Tongue (tissue), 2 donors: Measurements from ENCODE around the gene GAREM1. TPM values are rescaled to one million over a fixed set of nuclear protein-coding genes. Genes with fewer than 3 reads are reported as not detected.
A peak's percentile ranks its signal among the peaks of the same experiment; 100 is the strongest.
"Not testable (repeated sequence)": the region's sequence is repeated elsewhere in the genome, so short reads cannot be mapped to it uniquely, and the experiment has no call there.

Experiments used
- DNase-seq: peaks from one replicate; pipeline ENCODE4 v3.0.0-alpha.2; 2015
- total RNA-seq: library from RNA; depleted of rRNA; stranded (reverse); fragments of >200 nt; gene quantifications from one replicate; pipeline ENCODE4 v1.2.3, GENCODE V29; 2014

The GAREM1 gene
- total RNA-seq, 1 donor from 2014 or later: 14.0 TPM

- peak; percentile 85 for DNase-seq
Observed at GRCh38 chr18:32324181-32324580, 146.5 kb downstream of the GAREM1 start.

- DNase-seq: no peak
Observed at GRCh38 chr18:32321826-32322225, 148.9 kb downstream of the GAREM1 start.

DNA sequence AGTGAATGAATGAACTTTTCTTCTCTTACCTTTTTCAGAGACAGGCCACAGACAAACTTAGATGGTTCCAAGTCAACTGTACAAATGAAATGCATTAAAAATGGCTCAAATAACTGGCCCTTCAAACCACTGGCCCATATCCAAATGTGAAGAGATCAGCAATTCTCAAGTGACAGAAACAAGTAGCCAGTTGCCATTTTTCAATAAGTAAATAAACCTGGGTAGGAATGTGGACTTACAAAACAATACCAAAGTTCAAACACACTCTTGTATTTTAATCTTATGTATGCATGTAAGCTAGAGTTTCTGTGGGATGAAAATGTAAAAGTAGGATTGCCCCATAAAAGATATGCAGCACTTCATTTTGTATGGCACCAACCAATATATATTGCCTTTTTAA, 151.6 kb downstream of the GAREM1 start:
- peak; percentile 48 for DNase-seq

DNA sequence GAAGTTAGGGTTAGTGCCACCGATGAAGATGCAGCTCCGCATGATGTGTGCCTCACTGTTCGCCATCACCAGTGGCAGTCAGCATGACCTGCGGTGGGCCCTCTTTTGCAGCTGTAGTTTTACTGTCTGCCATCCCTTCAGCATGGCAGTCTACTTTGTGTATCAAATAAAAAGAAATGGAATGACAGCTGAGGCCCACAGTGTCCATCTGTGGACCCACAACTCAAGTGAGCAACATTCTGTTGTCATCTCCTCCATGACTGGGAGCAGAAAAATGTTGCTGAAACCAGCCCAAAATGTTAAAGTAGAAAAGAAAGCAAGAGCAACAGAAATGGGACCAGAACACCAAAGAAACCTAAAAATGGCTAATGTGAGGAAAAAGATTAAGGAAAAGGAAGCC, 152.1 kb downstream of the GAREM1 start:
- DNase-seq: no peak

DNA sequence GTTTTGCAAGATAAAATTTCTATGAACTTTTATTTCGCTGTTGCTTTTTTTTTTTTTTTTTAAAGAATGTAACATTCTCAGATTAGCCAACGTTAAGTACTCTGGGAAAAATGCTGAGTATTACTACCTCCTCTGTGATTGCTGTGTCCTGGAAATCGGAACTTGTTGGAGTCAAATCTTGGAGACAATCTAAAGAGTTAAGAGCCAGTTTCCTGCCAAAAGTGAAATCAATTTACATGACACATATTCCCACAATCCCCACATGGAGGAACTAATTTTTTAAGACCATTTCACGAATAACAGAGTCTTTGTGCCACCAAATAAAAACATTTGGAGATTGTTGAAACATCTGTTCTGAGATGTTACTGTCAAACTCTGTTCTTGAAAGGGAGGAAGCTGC, 153.0 kb downstream of the GAREM1 start:
- peak; percentile 91 for DNase-seq

DNA sequence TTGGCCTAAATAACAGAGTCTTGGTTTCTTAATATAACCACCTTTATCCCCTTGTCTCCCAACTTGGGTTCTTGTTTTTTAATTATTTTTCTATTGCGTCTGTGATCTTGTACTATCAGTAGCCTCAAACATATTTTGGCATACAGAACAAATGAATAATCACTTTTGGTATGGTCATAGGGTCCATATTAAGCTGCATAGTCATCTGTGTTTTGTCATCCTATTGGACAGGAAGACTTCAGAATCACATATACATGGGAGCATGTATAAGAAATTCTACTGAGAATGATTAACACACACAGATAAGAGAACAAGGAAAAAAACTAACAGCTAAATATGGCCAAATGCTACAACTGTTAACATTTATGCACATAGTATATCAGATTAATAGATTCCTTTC, 154.8 kb downstream of the GAREM1 start:
- no peak for DNase-seq

- no peak for DNase-seq
Observed at GRCh38 chr18:32310774-32311173, 159.9 kb downstream of the GAREM1 start.

DNA sequence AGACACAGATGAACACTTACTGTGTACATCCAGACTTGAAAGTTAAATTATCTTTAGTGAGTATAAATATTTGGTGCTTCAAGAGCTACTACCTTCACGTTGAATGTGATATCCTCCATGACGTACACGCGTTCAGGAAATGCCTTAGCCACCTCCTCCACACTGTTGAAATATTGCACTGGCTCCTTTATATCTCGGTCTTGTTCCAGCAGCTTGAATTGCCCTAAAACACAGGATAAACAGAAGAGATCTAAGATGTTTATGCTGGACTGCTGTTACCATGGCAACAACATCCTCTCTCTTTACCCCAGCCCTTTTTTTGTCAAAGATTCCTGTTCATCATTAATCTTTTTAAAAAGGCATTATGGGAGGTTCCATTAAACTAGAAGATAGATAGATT, 160.6 kb downstream of the GAREM1 start:
- DNase-seq: peak; percentile 63

GRCh38 chr18:32308493-32309120, 162.1 kb downstream of the GAREM1 start:
- DNase-seq: no peak

DNA sequence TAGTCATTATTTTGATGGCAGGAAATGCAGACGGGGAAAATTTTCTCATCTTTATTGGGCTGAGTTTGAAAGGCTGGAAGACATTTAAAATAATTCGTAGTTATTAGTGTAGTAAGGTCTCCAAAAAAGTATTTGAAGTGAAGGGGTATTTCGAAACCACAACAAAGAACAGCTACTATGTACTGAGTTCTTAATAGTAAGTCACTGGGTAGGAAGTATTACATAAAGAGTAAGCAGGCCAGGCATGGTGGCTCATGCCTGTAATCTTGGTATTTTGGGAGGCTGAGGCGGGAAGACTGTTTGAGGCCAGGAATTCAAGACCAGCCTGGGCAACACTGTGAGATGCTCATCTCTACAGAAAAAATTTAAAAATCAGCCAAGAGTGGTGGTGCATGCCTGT, 167.3 kb downstream of the GAREM1 start:
- DNase-seq: no peak

DNA sequence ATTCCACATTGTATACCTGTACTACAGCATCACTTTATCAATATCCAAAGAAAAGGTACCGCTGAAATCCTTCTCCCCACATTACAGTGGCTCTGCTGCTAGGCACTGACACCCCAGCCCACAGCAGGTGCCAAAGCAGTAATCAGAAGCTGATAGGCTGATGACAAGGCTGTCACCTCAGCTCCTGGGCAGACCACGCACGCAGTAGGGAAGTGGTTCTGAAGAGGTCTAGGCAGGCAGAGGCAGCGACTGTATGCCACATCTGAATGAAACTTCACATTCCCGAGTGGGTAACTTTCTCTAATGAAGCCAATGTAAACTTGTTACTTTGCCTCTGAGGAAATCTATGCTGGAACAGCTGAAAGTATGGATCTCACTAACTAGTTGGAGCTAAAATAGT, 167.9 kb downstream of the GAREM1 start:
- DNase-seq: no peak

DNA sequence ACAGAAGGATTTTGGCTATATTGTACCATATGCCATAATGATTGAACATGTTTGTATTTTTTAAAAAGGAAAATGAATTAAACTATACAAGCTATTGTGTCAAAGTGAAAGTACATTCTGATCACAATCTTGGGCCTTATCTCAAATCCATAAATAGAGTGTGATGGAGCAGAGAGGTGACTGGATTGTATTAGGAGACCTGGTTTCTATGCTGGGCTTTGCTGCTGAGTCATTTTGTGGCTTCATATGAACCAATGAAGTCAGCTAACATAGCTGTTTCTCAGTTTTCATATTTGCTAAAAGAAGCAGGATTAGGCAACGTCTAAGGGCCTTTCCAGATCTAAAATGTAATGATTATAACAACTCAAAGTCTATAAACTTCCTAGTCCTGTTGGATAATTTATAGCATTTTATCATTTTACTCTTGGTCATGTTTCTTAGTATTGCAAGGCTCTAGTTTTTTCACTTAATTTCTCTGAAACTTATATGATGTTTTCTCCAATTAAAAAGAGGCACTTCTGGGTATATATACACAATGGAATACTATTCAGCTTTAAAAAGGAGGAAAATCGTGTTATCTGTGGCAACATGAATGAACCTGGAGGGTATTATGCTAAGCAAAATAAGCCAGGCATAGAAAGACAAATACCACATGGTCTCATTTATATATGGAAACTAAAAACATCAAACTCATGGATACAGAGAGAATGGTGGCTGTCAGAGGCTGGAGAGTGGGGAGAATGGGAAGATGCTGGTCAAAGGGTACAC, 168.5 kb downstream of the GAREM1 start:
- no peak for DNase-seq

DNA sequence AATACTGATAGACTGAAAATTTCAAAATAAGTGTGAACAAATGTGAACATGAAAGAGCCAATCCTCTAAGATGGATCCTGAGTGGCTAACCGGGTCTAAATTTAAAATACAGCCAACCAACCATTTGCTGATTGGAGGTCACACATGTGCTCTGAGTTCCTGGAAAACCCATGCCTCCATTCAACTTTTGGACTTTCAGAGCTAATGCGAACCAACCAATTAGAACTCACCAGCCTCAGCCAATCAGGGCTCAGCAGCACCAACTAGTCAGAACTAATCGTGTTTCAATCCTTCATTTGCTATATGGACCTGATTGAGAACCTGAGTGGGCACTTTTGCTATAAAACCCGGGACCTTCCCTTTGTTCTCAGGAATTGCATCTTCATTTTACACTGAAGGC, 169.3 kb downstream of the GAREM1 start:
- no peak for DNase-seq

DNA sequence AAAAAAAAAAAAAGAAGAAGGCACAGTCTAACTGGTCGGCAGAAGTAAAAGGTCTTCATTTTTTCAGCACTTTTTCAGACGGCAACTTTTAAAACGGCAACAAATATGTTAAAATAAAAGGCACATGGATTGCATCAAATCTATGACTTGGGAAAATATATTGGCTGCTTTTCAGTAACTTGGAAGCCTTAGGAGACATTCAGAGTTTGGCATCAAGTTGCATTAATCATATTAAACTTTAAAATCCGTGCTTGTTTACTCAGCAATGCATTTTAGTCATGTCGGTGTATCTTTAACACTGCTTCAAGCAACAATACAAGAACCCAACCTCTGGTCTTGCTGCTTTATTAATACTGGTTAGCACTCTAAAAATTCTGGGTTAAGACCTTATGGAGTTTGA, 169.8 kb downstream of the GAREM1 start:
- DNase-seq: peak; percentile 70

DNA sequence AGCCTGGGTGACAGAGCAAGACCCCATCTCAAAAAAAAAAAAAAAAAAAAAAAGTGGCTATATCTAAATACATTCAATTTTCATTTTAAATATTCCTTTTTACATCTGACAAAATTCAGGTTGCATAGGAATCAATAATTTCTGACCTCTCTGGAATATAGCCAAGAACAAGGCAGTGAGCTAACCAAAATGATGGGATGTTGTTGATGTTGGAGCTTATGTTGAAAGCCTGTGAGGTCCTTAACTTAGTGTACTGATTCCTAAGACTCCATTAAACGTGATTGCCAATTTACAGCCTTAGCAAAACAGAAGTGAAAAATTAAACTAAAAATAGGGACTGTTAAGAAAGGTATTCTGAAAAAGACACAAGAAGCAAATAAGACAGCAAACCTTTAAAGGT, 171.2 kb downstream of the GAREM1 start:
- peak; percentile 28 for DNase-seq

DNA sequence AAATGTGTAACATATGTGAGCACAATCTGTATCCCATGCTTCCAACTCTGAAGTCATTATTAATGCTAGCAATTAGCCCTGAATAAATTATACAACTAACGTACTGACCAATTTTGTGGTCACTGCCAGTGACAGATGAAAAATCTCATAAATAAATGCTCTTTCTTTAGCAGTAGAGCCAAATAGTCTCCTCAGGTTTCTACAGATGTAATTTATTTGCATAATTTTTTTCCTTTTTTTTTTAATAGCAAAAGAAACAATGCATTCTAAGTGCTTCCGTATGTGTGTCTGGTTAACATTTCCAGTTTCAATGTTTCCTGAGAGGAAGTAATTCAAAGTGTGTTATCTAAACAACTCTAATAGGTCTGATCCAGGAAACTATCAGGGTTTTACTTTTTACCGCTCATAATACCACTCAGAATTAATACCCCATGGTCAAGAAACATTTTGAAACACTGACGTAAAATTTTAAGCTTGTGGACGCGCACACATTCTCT, 172.5 kb downstream of the GAREM1 start:
- DNase-seq: peak; percentile 69

DNA sequence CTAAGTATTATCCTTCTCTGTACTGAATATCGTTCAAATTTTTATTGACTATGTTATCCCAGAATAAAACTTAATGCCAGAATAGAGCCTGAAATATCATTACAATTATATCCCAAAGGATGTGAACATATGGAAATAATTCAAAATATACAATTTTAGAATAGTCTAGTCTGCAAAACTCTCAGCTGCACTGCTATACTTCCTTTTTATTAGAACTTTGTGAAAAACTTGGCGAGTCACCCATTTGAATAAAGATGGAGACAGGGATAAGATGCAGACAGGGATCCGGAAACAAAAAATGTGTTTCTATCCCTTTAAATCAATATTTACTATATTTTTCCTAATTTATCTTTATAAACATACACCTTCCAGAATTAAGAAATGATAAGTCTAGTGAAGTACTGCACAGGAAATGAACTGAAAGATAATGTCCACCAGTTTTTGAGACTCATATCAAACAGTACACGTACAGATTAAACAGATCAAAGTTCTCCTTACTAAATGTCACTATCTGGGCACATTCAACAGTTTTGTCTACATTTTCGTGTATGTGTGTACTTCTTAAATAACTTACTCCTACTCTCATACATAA, 173.0 kb downstream of the GAREM1 start:
- DNase-seq: peak; percentile 69

DNA sequence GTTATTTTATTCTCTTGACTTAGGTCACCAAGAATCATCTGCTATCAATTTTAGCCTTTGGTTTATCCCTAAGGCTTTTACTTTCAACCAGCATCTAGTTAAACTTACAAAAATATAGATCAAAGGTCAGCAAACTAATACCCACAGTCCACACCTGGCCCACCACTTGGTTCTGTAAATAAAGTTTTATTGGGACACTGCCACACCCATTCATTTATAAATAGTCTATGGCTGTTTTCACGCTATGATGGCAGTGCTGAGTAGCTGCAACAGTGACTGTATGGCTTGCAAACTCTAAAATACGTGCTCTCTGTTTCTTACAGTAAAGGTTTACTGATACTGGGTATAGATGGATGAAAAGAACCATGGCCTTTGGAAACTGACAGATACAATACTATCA, 173.8 kb downstream of the GAREM1 start:
- no peak for DNase-seq

DNA sequence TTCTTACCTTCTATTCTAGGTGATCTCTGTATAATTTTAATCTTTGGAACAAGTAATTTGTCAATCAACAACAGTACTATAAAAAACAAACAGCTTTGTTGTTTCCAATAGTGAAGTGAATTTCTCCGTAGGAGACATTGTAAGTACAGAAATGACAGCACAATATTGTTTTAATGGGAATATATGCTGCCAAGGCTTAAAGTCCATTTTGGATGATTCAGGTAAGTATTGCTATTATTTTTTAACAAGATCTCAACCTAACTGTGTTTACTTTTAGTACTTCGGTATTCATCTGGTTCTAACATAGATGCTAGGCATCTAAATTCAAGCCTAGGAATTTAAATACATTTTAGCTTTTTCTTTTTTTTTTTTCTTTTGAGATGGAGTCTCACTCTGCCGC, 175.1 kb downstream of the GAREM1 start:
- no peak for DNase-seq

DNA sequence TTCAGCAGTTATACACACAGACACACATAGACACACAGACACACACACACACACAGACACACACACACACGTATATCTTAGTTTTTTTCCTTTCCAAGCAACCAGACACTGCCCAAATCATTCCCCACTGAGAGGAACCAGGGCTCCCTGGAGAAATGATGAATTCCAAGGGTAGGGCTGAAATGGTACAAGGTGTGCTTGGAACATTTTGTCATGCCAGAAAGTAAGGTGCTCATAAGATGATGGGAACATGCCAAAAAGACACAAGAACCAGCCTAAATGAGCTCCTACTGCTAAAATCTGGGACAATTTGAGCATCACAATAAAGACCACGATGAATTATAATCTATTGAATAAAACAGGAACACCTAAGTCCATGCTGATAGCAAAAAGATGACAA, 177.6 kb downstream of the GAREM1 start:
- DNase-seq: no peak

- DNase-seq: not testable (repeated sequence)
Observed at GRCh38 chr18:32291623-32292022, 179.1 kb downstream of the GAREM1 start.

DNA sequence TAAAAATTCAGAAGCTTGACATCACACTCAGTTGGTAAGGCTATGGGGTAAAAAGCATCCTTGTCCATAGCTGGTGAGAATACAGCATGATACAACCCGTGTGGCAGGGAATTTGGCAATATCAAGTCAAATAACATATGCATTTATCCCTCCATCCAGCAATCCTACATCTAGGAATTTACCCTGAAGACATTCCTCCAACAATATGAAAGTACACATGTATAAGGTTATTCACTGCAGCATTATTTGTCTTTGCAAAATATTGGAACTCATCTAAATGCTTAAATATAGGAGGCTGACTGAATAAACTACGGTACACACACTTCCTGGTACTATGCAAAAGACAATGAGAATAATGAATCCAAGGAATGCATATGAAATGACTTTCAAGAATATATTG, 179.9 kb downstream of the GAREM1 start:
- no peak for DNase-seq

GRCh38 chr18:32289483-32290075, 181.1 kb downstream of the GAREM1 start:
- DNase-seq: peak; percentile 83
